GM21360 (cell line): ENCODE measurements around the gene ACP7.
"Not testable (repeated sequence)": the region's sequence is repeated elsewhere in the genome, so short reads cannot be mapped to it uniquely, and the experiment has no call there.

Experiments used
- ATAC-seq: cut with Tn5 transposase; IDR thresholded peaks from one replicate; pipeline ENCODE4 v1.9.1; 2021; ENCODE audit warnings: mild to moderate bottlenecking, moderate library complexity; ENCODE audit not compliant: unreplicated experiment

ACP7 gene

GRCh38 chr19:39130337-39131254 lies 46.4 kb downstream of the ACP7 start:
- no peak for ATAC-seq

- ATAC-seq: no peak
These were observed 47.1 kb downstream of the ACP7 start for GRCh38 chr19:39131255-39131755.

- no peak for ATAC-seq
These were observed 48.3 kb downstream of the ACP7 start for GRCh38 chr19:39132344-39132969.

DNA sequence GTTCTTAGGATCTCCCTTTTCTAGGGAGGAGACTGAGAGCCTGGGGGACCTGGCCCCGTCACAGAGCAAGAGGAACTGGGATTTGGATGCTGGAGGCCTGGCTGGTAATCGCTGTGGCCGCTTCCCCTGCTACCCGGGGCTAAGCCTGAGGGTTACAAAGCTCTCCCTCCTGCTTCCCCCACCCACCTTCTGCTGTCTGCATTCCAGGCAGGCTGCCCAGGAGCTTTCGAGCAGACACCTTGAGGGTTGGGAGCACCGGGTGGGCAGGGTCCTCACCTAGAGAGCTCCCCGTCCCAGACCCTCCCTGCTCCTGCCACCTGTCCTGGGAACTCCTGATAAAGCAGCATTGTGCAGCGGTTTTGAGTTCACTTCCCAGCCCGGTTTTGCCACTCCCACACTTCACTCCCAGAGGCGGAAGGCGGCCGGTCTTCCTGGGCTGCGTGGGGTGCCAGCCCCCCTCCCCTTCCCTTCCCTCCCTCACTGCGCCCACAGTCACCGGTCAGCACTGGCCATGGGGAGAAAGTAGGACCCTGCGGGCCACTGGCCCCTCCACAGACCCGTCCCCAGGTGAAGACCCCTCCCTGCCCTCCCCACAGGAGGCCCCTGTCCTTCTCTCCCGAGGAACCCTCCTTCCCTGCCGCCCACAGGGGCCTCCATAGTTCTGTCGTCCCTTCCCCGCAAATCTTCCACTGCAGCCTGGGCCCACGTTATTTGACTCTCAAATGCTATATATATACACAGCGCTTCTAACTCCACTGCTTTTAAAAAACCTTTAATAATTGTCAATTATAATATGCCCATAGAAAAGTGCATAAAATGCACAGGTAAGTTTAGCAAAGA lies 49.5 kb downstream of the ACP7 start:
- no peak for ATAC-seq

GRCh38 chr19:39135701-39136100 lies 51.5 kb downstream of the ACP7 start:
- ATAC-seq: no peak

- no peak for ATAC-seq
These were observed 52.2 kb downstream of the ACP7 start for GRCh38 chr19:39136225-39136940.

DNA sequence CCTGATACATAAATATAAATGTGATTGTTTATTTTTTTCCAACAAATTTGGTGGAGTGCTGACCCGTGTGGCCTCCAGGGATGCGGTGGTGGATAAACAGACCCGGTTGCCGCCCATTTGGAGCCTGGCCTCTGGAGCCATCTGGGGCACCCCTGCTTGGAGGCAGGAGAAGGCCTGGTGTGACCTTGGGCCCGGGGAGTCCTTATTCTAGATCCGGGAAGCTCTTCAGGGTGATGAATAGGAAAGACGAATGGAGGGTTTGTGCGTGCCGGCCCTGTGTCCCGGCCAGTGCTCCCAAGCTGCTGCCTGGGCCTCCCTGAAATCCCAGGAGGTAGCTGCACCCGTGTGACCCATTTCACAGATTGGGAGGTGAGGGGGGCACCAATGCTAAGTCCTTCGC lies 53.0 kb downstream of the ACP7 start:
- ATAC-seq: no peak

GRCh38 chr19:39138221-39139211 lies 54.3 kb downstream of the ACP7 start:
- no peak for ATAC-seq

DNA sequence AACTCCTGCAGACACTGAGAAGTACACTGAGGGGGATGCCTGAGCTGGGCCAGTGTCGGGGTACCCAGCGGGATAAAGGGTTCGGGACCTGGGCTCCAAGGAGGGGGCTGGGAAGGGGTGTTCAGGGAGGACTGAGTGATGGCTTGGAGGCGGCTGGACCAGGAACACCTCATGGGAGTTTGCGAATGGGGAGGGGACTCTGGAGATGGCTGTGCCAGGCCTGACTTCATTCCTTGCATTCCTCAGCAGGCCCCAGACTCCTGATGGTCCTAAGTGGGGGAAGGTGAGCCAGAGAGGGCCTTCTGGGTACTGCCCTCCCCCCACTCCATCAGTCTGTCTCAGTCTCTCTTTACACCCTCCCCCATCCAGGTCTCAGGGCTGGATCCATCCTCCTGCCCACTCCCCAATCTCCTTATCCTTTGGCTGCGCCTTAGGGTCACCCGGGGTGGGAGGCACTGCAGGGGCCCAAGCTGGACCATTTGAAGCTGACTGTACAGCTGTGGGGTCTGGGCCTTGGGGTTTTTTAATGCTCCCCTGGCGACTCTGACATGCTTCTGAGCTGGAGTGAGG lies 55.2 kb downstream of the ACP7 start:
- ATAC-seq: no peak

DNA sequence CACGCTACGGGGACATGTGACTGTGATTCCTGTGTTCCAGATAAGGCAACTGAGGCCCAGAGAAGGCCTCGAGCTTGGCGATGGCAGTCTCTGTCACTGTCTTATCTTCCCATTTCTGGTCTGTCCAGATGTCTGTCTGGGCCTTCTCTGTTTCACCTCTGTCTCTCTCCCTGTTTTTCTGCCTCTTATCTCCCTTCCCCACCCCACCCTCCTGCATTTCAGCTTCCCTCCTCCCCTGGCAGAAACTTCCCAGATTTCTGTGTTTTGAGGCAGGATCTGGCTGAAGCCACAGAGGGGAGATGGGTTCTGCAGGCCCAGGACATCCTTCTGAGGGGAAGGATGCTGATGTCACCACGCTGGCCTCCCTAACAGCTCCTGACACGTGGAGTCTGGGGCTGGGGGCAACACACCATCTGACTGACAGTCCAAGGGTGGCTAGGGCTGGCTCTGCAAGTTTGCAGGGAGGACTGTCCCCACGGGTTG lies 55.8 kb downstream of the ACP7 start:
- ATAC-seq: no peak

DNA sequence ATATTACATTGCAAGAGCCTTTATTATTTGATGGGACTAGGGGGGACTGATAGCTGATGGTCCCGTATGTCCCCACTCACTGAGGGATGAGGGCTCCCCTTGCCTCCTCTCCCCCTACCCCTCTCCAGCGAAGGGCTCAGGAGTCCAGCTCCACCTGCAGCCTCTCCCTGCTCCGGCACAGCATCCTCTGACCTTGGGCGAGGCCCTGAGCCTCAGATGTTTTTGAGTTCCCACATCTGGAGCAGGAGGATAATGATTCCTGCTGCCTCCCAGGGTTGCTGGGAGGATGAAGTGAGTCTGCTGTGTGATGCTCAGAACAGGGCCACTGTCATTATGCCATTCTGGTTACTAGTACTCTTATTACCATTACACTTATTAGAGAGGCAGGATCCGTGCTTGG lies 56.4 kb downstream of the ACP7 start:
- no peak for ATAC-seq

GRCh38 chr19:39141929-39142328 lies 57.8 kb downstream of the ACP7 start:
- ATAC-seq: no peak

DNA sequence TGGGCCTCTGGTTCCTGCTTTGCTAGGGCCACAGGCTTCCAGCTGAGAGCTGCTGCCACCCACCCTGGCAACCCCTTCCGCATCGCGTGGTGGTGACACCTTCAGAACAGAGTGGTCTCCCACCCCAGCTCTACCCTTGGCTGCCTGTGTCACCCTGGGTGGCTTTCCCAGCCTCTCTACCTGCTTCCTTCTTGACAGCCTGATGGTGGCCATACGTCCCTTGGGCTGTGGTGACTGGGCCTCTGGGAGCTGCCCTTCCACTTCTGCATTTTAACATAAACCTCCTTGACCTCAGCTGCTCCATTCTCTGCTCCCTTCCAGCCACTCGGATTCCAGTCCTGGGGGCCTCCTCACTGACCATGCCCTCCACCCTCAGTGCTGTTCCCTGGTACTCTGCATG lies 58.5 kb downstream of the ACP7 start:
- ATAC-seq: no peak

DNA sequence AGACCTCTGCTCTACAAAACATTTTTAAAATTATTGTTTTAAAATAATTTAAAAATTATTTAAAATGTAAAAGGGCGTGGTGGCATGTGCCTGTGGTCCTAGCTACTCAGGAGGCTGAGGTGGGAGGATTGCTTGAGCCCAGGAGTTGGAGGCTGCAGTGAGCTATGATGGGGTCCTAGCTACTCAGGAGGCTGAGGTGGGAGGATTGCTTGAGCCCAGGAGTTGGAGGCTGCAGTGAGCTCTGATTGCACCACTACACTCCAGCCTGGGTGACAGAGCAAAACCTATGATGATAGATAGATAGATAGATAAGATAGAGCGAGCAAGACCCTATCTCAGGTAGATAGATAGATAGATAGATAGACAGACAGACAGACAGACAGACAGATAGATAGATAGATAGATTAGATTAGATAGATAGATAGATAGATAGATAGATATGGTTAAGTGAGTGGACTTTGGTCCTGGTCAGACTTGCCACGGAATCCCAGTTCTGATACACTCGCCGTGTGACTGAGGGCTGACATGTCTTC lies 59.7 kb downstream of the ACP7 start:
- ATAC-seq: not testable (repeated sequence)

DNA sequence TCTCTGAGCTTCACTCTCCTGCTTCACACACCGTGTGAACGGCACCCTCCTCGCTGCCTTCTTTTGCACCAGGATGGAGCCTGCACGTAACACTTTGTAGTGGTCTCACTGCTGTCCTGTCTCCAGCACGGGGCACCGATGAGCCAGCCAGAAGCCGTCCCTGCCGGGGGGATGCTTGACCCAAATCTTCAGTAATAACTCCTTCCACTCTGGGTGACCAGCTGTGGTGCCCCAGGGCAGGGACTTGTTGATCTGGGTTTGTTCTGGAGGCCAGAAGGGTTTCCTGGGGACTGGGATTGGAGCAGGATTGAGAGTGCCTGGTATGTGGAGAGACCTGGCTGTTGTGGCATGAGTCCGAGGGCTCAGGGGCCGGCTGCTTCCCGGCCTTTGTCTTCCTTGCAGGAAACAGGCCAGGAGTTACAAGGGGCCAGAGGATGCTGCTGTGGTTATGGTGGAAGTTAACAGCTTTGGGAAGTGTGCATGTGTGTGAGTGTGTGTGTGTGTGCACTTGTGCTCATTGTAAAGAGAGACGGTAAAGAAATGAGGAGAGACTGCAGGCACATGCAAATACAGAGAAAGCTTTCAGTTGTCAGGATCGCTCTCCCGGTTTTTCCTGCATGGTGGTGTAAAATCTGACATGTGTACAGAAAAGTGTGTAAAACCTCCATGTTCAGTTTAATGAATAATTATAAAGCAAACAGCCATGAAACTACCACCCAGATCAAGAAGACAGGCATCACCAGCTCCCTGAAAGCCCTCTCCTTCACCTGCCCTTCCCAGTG lies 60.3 kb downstream of the ACP7 start:
- no peak for ATAC-seq

DNA sequence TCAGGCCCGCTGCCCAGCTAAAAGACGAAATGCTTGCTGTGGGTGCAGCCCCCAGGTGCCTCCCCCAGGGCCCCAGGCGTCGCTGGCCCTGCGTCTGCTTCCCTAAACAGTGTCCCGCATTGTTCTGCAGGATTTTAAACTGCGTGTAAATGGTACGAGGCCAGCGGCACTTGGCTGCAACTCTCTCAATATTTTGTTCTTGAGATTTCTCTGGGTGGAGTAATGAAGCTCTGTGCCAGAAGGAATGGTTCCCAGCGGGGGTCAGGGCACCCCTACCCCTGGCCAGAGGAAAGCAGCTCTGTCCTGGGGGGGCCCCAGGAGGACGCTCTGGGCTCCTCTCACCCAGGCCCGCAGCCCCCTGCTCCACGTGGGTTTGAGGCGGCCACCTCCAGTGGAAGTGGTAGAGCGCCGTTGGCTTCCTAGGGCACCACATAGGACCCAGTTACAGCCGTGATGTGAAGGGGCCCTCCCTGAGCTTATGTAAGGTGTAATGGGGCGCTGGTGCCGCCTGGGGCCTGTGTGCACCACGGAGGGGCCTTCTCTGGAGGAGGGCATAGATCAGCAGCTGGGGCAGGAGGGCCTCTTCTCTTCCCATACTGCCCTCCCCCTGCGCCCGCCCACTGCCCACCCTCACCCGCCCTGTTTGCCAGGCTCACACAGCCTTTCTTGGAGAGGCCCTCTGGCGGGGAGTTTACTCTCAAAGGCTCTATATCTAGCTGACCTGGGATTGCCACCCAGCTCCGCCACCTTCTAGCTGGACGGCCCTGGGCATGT lies 61.2 kb downstream of the ACP7 start:
- ATAC-seq: no peak

DNA sequence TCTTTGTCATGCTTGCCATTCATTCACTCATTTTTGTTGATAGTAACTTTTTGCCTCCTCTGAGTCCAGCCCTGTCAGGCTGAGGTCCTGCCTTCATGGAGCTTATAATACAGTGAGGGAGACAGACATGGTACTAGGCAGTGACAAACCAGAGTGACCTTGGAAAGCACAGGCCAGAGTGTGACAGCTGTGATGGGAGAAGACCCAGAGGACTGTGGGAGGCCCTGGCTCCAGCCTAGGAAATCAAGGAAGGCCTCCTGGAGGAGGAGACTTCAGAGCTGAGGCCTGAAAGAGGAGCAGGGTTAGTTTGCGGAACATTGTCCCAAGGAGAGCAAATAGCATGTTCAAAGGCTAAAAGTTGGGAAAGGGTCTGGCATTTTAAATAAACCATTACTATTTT lies 61.9 kb downstream of the ACP7 start:
- no peak for ATAC-seq
